Adrenal gland (tissue), 12 donors: Measurements from ENCODE around the gene MKI67. TPM values are rescaled to one million over a fixed set of nuclear protein-coding genes. Genes with fewer than 3 reads are reported as not detected.
A peak's percentile ranks its signal among the peaks of the same experiment; 100 is the strongest.

Experiments used
- DNase-seq, 7 donors: peaks; one replicate each; pipeline ENCODE4 v3.0.0-alpha.2; 2019 to 2020
- H3K27ac ChIP-seq, 5 donors: fragments of 200-600 bp; sonication (generic) in 4 of 5; 1 replicate in 3 of 5; 2 replicates in 2 of 5; pipeline versions ENCODE4 v1.5.1 to v1.8.0; 2016 to 2020; ENCODE audit warnings: mild to moderate bottlenecking in 1 of 5
- H3K27me3 ChIP-seq: fragments of 200-600 bp; 2 replicates; pipeline ENCODE4 v1.8.0; 2021
- H3K36me3 ChIP-seq, 2 donors: fragments of 200-600 bp; replicated peaks in 1 of 2; 1 replicate in 1 of 2; 2 replicates in 1 of 2; pipeline versions ENCODE4 v1.5.1 to v1.8.0; 2018 to 2022
- H3K4me1 ChIP-seq, 2 donors: fragments of 200-600 bp; replicated peaks in 1 of 2; 1 replicate in 1 of 2; 2 replicates in 1 of 2; pipeline versions ENCODE4 v1.5.1 to v1.8.0; 2018 to 2021
- H3K4me3 ChIP-seq, 4 donors: fragments of 200-600 bp; sonication (generic) in 3 of 4; one replicate each; pipeline ENCODE4 v1.5.1; 2016 to 2018
- H3K9me3 ChIP-seq, 3 donors: fragments of 200-600 bp; sonication (generic) in 1 of 3; replicated peaks in 1 of 3; 1 replicate in 2 of 3; 2 replicates in 1 of 3; pipeline versions ENCODE4 v1.5.1 to v1.8.0; 2016 to 2021
- CTCF ChIP-seq, 6 experiments: fragments of 450-650 bp in 4 of 6; fragments of 200-600 bp in 2 of 6; sonication (generic) in 1 of 6; IDR thresholded peaks; 1 replicate in 5 of 6; 2 replicates in 1 of 6; pipeline versions ENCODE4 v1.5.1 to v1.8.0; 2016 to 2021; ENCODE audit warnings: antibody characterized with exemption in 6 of 6, mild to moderate bottlenecking in 2 of 6, moderate library complexity in 1 of 6
- POLR2A ChIP-seq, 2 donors: fragments of 450-650 bp; IDR thresholded peaks; one replicate each; pipeline ENCODE4 v1.6.1; 2017; ENCODE audit warnings: antibody characterized with exemption in 2 of 2, mild to moderate bottlenecking in 2 of 2, moderate library complexity in 1 of 2
- WGBS, 4 donors: extraction: QIAGEN DNeasy Blood & Tissue Kit in 2 of 4; methylation state at CpG; one replicate each; pipeline versions ENCODE4 v1.1.5 to v1.1.7; 2013 to 2017; 5-methylcytosine and 5-hydroxymethylcytosine counted together
- intact Hi-C, 2 donors: fragments of 100-400 bp; cut with DNase I; formaldehyde crosslinking; loops; one replicate each; pipeline versions ENCODE4 v1.14.1 to v1.15.0; 2022 to 2023
- polyA plus RNA-seq, 3 donors: library from polyadenylated mRNA; stranded (reverse); fragments of 200-250 nt in 2 of 3; fragments of 350-450 nt in 1 of 3; fragmentation: Illumina TruSeq in 1 of 3; extraction: RNeasy Lipid Tissue Mini Kit (QIAGEN cat#74804) in 1 of 3; gene quantifications; one replicate each; pipeline ENCODE4 v1.2.3, GENCODE V29; 2013 to 2014
- total RNA-seq, 9 donors: library from RNA; depleted of rRNA in 4 of 9; stranded (reverse); fragments of >200 nt in 4 of 9; fragments of 120-200 nt in 1 of 9; fragmentation: NEBNext Ultra II Directional in 1 of 9; extraction: Animal tissue kit (Norgen Biotek cat#: 25700) in 1 of 9; gene quantifications; one replicate each; pipeline versions ENCODE4 v1.1.0 to v1.2.4, GENCODE V29; 2013 to 2023
- donor health status: healthy with polysubstance abuse.
- donor health status: Bipolar disorder and iron deficiency.
- donor health status: DM: yes; HTN: yes; CAD: no.
- donor health status: DM: no; HTN: no; CAD: no.
- donor health status: DM: no; HTN: no; CAD: no.
- donor health status: DM: yes; HTN: yes; CAD: no.

Gene MKI67
- total and polyA plus RNA-seq, 12 donors: 0.30 to 16.8 (median 3.0) TPM

DNA sequence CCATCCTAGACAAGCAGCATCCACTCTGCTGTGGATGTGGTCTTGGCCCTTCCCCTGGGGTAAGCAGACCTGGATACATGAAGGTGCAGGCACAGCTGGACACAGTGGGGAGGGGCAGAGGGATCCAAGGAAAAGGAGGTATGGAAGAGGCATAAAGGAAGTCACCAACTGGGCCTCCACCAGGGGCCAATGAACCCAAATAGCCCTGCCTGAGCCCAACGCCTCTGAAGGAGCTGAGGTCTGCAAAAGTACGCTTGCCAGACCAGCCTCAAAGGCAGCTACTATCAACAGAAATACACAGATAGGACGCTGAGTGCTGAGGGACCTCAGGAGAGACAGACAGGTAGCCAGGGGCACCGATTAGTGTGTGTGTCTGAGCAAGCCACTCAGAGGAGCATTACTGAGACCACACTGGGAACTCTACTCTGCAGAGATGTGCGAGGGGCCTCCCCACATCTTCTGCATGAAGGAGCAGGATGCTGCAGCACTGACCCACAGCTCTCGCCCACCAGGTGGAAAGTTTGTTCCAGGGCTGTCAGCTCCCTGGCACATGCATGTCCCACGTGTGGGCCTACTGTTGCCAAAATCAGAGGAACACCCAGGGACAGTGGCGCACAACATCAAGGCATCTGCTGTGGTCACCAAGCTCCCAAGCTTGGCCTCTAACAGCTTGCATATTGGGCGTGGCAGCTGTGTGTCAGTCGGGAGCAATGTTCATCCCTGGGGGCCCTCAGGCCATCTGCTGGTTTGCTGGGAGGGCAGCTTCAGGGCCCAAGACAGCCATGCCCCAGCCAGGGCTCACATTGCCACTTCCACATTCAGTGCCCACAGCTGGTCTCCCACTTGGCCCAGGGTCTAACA lies 40.0 kb downstream of the MKI67 start:
- TF ChIP-seq CTCF (IDR thresholded peaks at IDR 0.05) (no peak), POLR2A (IDR thresholded peaks at IDR 0.05) (no peak)
- Histone ChIP-seq H3K27me3 (no peaks in the 10 kb centered on the region), H3K27ac (no peak overlapping the region), H3K36me3 (peaks cover 0 to 9% of the 10 kb centered on the region in 2 donors), H3K4me1 (no peaks in the 10 kb centered on the region), H3K9me3 (no peaks in the 10 kb centered on the region), H3K4me3 (no peak overlapping the region)
- intact Hi-C loops: no loop called here
- no peak for DNase-seq
- 75 to 89% (median 77%) methylated on average over 3 to 10 of the region's 10 CpGs for WGBS, 4 donors

GRCh38 chr10:128084991-128085390 lies 41.2 kb downstream of the MKI67 start:
- no peak overlapping the region for H3K4me3 ChIP-seq
- H3K27me3 ChIP-seq: no peaks in the 10 kb centered on the region
- H3K9me3 ChIP-seq: no peaks in the 10 kb centered on the region
- no peak overlapping the region for H3K27ac ChIP-seq
- intact Hi-C loops: no loop called here
- TF ChIP-seq POLR2A (IDR thresholded peaks at IDR 0.05) (no peak), CTCF (IDR thresholded peaks at IDR 0.05) (no peak)
- peaks cover 0 to 17% of the 10 kb centered on the region in 2 donors for H3K36me3 ChIP-seq
- H3K4me1 ChIP-seq: no peaks in the 10 kb centered on the region
- peak in 1 of 7 donors; percentile 21 for DNase-seq
- 93 to 94% (median 94%) methylated on average over 8 of the region's 8 CpGs for WGBS, 4 donors

DNA sequence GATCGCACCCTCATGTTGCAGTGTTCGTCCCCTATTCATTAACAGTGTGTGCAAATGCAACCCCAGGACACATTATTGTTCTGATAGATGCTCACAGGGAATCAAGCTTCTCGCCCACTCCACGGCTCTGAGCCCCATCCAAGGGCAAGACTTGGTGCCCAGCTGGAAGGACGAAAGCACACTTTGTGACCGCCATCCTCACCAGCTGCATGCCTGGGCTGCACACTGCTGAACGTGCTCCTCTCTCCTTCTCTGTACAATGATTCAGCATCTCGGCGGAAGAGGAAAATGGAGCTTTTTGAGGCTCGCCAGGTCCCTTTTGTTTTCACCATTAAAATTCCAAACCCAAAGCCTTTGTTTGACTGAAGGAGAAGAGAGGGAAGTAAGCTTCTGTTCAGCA lies 41.9 kb downstream of the MKI67 start:
- Histone ChIP-seq H3K9me3 (no peaks in the 10 kb centered on the region), H3K36me3 (peaks cover 0 to 23% of the 10 kb centered on the region in 2 donors), H3K4me3 (no peak overlapping the region), H3K27me3 (no peaks in the 10 kb centered on the region), H3K27ac (no peak overlapping the region), H3K4me1 (no peaks in the 10 kb centered on the region)
- intact Hi-C loops: no loop called here
- DNase-seq: peak in 1 of 7 donors; percentile 24
- 90 to 93% (median 91%) methylated on average over 10 of the region's 10 CpGs for WGBS, 4 donors
- TF ChIP-seq CTCF (IDR thresholded peaks at IDR 0.05) (no peak), POLR2A (IDR thresholded peaks at IDR 0.05) (no peak)

DNA sequence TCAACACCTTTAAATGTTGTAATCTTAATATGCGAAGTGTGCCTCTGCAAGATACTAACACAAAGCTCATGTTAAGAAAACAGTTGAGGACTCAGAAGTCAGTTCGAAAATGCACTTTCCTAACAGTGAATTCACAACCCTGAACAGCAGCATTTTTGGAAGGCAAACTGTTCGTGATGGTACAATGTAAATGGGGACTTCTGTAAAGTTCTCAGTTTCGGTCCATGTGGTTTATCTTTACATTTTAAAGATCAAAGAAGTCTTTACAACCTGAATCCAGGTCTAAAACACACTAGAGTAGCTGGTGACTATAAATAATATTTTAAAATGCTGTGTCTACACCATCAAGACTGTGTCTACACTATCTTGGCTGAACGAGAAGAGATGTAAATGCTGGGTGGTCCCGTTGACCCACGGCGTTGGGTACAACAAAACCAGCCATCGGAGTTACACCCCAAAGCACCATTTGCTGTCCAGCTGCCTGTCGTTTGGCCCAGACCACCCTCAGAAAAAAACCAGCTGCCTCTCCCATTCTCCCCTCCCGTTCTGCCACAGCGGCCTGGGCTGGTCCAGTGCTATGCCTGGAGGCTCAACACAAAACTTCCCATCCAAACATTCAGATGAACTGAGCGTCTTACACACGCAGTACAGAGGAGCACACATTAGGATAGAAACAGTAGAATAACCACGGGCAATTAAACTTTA lies 42.9 kb downstream of the MKI67 start:
- H3K27me3 ChIP-seq: no peaks in the 10 kb centered on the region
- peak in 1 of 7 donors; percentile 34 for DNase-seq
- H3K9me3 ChIP-seq: no peaks in the 10 kb centered on the region
- TF ChIP-seq POLR2A (IDR thresholded peaks at IDR 0.05) (no peak), CTCF (IDR thresholded peaks at IDR 0.05) (no peak)
- no peak overlapping the region for H3K4me3 ChIP-seq
- H3K36me3 ChIP-seq: peaks cover 0 to 31% of the 10 kb centered on the region in 2 donors
- H3K4me1 ChIP-seq: no peaks in the 10 kb centered on the region
- intact Hi-C loops: no loop called here
- whole genome bisulfite sequencing, 4 donors: 82 to 93% (median 88%) methylated on average over 15 of the region's 15 CpGs
- H3K27ac ChIP-seq: no peak overlapping the region
